ENCODE results near the gene MPP1. TPM values are rescaled to one million over a fixed set of nuclear protein-coding genes. Genes with fewer than 3 reads are reported as not detected.

The MPP1 gene
- total and polyA plus RNA-seq, 9 of the 15 experiments (the other 6 are each of a cell fraction or from before 2014, with no cell fraction given): 227 to 395 (median 283) TPM

DNA sequence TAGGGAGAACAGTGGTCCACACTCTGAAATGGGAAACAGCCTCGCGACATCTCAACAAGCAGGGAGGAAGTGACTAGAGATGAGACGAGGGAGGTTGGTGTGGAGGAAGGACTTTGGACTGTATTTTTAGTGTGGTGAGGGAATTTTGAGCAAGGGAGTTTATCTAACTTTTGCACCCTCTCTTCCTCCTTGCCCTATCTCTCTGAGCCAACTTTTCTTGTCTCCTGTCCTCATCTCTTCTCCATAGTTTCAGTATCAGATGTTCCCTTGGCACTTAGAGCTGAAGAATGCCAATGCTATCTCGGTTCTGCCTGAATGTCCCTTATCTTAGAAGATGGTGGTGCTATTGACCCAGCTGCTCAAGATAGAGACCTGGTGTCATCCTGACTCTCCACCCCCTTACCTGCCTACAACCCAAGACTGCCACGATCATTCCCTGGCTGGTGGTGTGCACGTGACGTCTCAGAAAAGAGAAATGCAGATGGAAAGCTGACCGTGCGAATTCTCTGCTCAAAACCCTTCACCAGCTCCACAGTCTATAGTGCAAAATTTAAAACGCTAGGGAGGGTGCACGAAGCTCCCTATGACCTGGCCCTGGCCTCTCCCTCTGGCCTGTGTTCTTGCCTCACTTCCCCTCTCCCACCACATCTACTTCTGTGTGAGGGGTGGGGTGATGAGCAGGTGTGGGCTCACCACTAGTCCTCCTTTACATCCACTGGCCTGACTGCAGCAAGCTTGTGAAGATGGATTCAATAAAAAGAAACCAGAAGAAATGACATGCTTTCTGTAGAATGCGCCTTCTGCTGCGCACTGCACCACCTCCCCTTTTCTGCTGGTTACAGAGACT is 20.9 kb downstream of the MPP1 start (continued):
- TF ChIP-seq, protein P1, sequence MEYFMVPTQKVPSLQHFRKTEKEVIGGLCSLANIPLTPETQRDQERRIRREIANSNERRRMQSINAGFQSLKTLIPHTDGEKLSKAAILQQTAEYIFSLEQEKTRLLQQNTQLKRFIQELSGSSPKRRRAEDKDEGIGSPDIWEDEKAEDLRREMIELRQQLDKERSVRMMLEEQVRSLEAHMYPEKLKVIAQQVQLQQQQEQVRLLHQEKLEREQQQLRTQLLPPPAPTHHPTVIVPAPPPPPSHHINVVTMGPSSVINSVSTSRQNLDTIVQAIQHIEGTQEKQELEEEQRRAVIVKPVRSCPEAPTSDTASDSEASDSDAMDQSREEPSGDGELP (CRISPR knock-in tag; IDR thresholded peaks at IDR 0.05; ENCODE audit: borderline replicate concordance): peak; percentile 46; the same call in 1 of the 2 replicates
- TF ChIP-seq ZNF695 (CRISPR knock-in tag; IDR thresholded peaks at IDR 0.05) (no peak), PML (IDR thresholded peaks at IDR 0.05; ENCODE audit: low read length) (no peak), NR2C1 (IDR thresholded peaks at IDR 0.05) (no peak), NR2C1 (tag; IDR thresholded peaks at IDR 0.05) (no peak), GATA2 (CRISPR knock-in tag; IDR thresholded peaks at IDR 0.05) (peak; percentile 37; the same call in 1 of the 2 replicates), CBFA2T3 (IDR thresholded peaks at IDR 0.05) (peak; percentile 85), GABPA (tag; conservative IDR thresholded peaks at IDR 0.05; ENCODE audit: low read depth) (no peak), SMAD1 (IDR thresholded peaks at IDR 0.05; ENCODE audit: low read depth, low read length, partially characterized antibody) (no peak), HIVEP1 (CRISPR knock-in tag; IDR thresholded peaks at IDR 0.05) (no peak), ARNT (IDR thresholded peaks at IDR 0.05) (no peak), ZNF133 (CRISPR knock-in tag; IDR thresholded peaks at IDR 0.05) (no peak), CREM (IDR thresholded peaks at IDR 0.05; ENCODE audit: low read depth) (peak; percentile 9; the same call in 1 of the 2 replicates), MYBL2 (IDR thresholded peaks at IDR 0.05; ENCODE audit: low read depth) (no peak), MYBL2 (CRISPR knock-in tag; IDR thresholded peaks at IDR 0.05; ENCODE audit: borderline replicate concordance) (no peak), ZNF274 (IDR thresholded peaks at IDR 0.05; ENCODE audit: borderline replicate concordance, low read depth, low read length) (no peak), HDAC8 (tag; IDR thresholded peaks at IDR 0.05) (no peak), ZNF124 (CRISPR knock-in tag; IDR thresholded peaks at IDR 0.05) (no peak), SOX6 (IDR thresholded peaks at IDR 0.05) (peak; percentile 41; the same call in 1 of the 2 replicates), ZZZ3 (IDR thresholded peaks at IDR 0.05) (no peak), CXXC5 (CRISPR knock-in tag; IDR thresholded peaks at IDR 0.05) (0 out of 2 replicates have a peak, but pooled peaks have one; percentile 18), NCOA4 (IDR thresholded peaks at IDR 0.05; ENCODE audit: partially characterized antibody) (no peak), RB1 (IDR thresholded peaks at IDR 0.05; ENCODE audit: low read depth) (no peak), EP400 (IDR thresholded peaks at IDR 0.05) (no peak), NFXL1 (CRISPR knock-in tag; IDR thresholded peaks at IDR 0.05) (no peak), ETV1 (tag; conservative IDR thresholded peaks at IDR 0.05; ENCODE audit: low read depth) (no peak), SAP30 (IDR thresholded peaks at IDR 0.05; ENCODE audit: borderline replicate concordance, insufficient read depth, low read depth, low read length, poor library complexity, severe bottlenecking) (no peak), BHLHE40 (IDR thresholded peaks at IDR 0.05; ENCODE audit: low read length) (peak; percentile 79; the same call in 1 of the 2 replicates)
- TF ChIP-seq, protein P2, sequence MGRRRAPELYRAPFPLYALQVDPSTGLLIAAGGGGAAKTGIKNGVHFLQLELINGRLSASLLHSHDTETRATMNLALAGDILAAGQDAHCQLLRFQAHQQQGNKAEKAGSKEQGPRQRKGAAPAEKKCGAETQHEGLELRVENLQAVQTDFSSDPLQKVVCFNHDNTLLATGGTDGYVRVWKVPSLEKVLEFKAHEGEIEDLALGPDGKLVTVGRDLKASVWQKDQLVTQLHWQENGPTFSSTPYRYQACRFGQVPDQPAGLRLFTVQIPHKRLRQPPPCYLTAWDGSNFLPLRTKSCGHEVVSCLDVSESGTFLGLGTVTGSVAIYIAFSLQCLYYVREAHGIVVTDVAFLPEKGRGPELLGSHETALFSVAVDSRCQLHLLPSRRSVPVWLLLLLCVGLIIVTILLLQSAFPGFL (CRISPR knock-in tag; IDR thresholded peaks at IDR 0.05): no peak
- TF ChIP-seq, protein P3, sequence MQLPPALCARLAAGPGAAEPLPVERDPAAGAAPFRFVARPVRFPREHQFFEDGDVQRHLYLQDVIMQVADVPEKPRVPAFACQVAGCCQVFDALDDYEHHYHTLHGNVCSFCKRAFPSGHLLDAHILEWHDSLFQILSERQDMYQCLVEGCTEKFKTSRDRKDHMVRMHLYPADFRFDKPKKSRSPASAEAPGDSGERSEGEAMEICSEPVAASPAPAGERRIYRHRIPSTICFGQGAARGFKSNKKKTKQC (CRISPR knock-in tag; IDR thresholded peaks at IDR 0.05): no peak
